K562 (cell line): ENCODE measurements around the gene CRKL. TPM values are rescaled to one million over a fixed set of nuclear protein-coding genes. Genes with fewer than 3 reads are reported as not detected.

Experiments
- AFF1 ChIP-seq, 2 experiments: fragments of 450-650 bp; IDR thresholded peaks; 2 replicates each; pipeline ENCODE4 v1.6.1; 2018; ENCODE audit warnings: mild to moderate bottlenecking in 2 of 2, low read depth in 1 of 2; ENCODE audit not compliant: partially characterized antibody in 2 of 2
- BHLHE40 ChIP-seq: IDR thresholded peaks from 2 replicates; pipeline ENCODE4 v1.6.1; 2011; ENCODE audit warnings: low read length, improper control_type of control experiment
- BRCA1 ChIP-seq, 2 experiments: fragments of 450-650 bp in 1 of 2; sonication (generic) in 1 of 2; formaldehyde crosslinking in 1 of 2; IDR thresholded peaks; 2 replicates each; pipeline versions ENCODE4 v1.5.0 to v1.6.1; 2017 to 2020; ENCODE audit warnings: mild to moderate bottlenecking in 1 of 2, missing genetic modification reagents in 1 of 2
- HSF4 ChIP-seq: fragments of 250-450 bp; sonication (Bioruptor Pico); IDR thresholded peaks from 2 replicates; pipeline ENCODE4 v2.1.2; 2022; ENCODE audit warnings: mild to moderate bottlenecking, moderate library complexity, borderline replicate concordance
- KLF13 ChIP-seq: fragments of 450-650 bp; IDR thresholded peaks from 2 replicates; pipeline ENCODE4 v1.6.1; 2016; ENCODE audit warnings: missing genetic modification characterization, low read depth, mild to moderate bottlenecking, missing compliant biosample characterization, moderate library complexity, borderline replicate concordance
- NFATC3 ChIP-seq: fragments of 450-650 bp; IDR thresholded peaks from 2 replicates; pipeline ENCODE4 v1.6.1; 2017; ENCODE audit warnings: mild to moderate bottlenecking
- ZMIZ1 ChIP-seq, 2 experiments: fragments of 150-350 bp in 1 of 2; IDR thresholded peaks; 2 replicates each; pipeline ENCODE4 v1.6.1; 2012 to 2016; ENCODE audit warnings: low read depth in 2 of 2, low read length in 2 of 2, mild to moderate bottlenecking in 1 of 2, moderate library complexity in 1 of 2
- ZNF174 ChIP-seq: fragments of 250-450 bp; sonication (Bioruptor Pico); IDR thresholded peaks from 2 replicates; pipeline ENCODE4 v1.4.0; 2020; ENCODE audit warnings: mild to moderate bottlenecking
- ZNF57 ChIP-seq: fragments of 450-650 bp; formaldehyde crosslinking; IDR thresholded peaks from 2 replicates; pipeline ENCODE4 v1.4.0; 2020; ENCODE audit warnings: mild to moderate bottlenecking, moderate library complexity
- polyA plus RNA-seq, 8 experiments: library from polyadenylated mRNA; depleted of rRNA in 4 of 8; stranded (reverse) in 5 of 8; unstranded in 3 of 8; fragments of >200 nt; fragmentation: Nextera tagmentation in 2 of 8; fragmentation: Illumina TruSeq in 1 of 8; extraction: Ambion mirVana in 2 of 8; extraction: Trizol in 1 of 8; gene quantifications; 2 replicates each; pipeline versions ENCODE4 v1.2.1 to v1.2.3, GENCODE V29; 2011 to 2014; ENCODE audit warnings: inconsistent platforms in 1 of 8, missing spikeins in 1 of 8
- total RNA-seq, 7 experiments: library from RNA; depleted of rRNA in 6 of 7; stranded (reverse); fragments of >200 nt in 6 of 7; fragmentation: Illumina TruSeq in 2 of 7; extraction: Trizol in 2 of 7; gene quantifications; 2 replicates each; pipeline versions ENCODE4 v1.2.1 to v1.2.3, GENCODE V29; 2011 to 2021; ENCODE audit warnings: low replicate concordance in 1 of 7
- TF ChIP-seq, protein P1 (sequence below): fragments of 450-650 bp; IDR thresholded peaks from 2 replicates; pipeline ENCODE4 v1.7.1; 2018; ENCODE audit warnings: mild to moderate bottlenecking, low read depth; ENCODE audit not compliant: partially characterized antibody
- TF ChIP-seq, protein P2 (sequence below): fragments of 250-450 bp; sonication (Bioruptor Pico); IDR thresholded peaks from 2 replicates; pipeline ENCODE4 v1.4.0; 2020; ENCODE audit warnings: mild to moderate bottlenecking, moderate library complexity, borderline replicate concordance

The CRKL gene
- total and polyA plus RNA-seq, 9 of the 15 experiments (the other 6 are each of a cell fraction or from before 2014, with no cell fraction given), result 100 to 263 (median 124) TPM

DNA sequence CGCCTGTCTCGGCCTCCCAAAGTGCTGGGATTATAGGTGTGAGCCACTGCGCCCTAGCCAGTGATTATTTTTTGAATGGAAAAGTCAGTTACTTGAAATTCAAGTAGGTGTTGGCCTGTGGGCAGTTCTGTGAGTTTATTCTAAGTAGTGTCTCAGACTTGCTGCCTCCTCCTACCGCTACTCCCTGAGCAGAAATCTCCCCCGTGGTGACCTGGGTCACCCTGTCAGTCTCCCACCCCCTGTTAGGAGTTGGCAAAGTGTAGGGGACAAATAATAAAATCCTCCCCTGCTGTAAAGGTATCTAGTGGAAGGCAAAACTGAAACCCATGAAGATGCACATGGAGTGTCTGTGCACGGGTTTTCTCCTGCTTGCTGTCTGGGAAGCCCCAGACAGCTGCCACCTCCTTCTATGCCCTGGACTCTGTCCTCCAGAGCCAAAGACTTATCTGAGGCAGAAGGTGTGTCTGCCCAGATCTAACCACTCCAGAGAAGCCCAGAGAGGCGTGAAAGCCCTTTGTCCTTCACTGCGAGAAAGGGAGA is 32.1 kb upstream of the CRKL start (continued):
- TF ChIP-seq, protein P1, sequence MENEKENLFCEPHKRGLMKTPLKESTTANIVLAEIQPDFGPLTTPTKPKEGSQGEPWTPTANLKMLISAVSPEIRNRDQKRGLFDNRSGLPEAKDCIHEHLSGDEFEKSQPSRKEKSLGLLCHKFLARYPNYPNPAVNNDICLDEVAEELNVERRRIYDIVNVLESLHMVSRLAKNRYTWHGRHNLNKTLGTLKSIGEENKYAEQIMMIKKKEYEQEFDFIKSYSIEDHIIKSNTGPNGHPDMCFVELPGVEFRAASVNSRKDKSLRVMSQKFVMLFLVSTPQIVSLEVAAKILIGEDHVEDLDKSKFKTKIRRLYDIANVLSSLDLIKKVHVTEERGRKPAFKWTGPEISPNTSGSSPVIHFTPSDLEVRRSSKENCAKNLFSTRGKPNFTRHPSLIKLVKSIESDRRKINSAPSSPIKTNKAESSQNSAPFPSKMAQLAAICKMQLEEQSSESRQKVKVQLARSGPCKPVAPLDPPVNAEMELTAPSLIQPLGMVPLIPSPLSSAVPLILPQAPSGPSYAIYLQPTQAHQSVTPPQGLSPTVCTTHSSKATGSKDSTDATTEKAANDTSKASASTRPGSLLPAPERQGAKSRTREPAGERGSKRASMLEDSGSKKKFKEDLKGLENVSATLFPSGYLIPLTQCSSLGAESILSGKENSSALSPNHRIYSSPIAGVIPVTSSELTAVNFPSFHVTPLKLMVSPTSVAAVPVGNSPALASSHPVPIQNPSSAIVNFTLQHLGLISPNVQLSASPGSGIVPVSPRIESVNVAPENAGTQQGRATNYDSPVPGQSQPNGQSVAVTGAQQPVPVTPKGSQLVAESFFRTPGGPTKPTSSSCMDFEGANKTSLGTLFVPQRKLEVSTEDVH, result no peak
- TF ChIP-seq ZMIZ1 (IDR thresholded peaks at IDR 0.05; ENCODE audit: low read depth in 2 of 2, low read length in 2 of 2) (no peak), ZNF57 (CRISPR knock-in tag) (no peak), BRCA1 (IDR thresholded peaks at IDR 0.05) (no peak), BRCA1 (CRISPR knock-in tag; IDR thresholded peaks at IDR 0.05) (no peak), BHLHE40 (no peak), KLF13 (tag) (no peak), NFATC3 (no peak), AFF1 (IDR thresholded peaks at IDR 0.05; ENCODE audit: low read depth in 1 of 2, partially characterized antibody in 2 of 2) (no peak), HSF4 (CRISPR knock-in tag) (no peak; the same call in 1 of the 2 replicates), ZNF174 (CRISPR knock-in tag) (no peak)
- TF ChIP-seq, protein P2, sequence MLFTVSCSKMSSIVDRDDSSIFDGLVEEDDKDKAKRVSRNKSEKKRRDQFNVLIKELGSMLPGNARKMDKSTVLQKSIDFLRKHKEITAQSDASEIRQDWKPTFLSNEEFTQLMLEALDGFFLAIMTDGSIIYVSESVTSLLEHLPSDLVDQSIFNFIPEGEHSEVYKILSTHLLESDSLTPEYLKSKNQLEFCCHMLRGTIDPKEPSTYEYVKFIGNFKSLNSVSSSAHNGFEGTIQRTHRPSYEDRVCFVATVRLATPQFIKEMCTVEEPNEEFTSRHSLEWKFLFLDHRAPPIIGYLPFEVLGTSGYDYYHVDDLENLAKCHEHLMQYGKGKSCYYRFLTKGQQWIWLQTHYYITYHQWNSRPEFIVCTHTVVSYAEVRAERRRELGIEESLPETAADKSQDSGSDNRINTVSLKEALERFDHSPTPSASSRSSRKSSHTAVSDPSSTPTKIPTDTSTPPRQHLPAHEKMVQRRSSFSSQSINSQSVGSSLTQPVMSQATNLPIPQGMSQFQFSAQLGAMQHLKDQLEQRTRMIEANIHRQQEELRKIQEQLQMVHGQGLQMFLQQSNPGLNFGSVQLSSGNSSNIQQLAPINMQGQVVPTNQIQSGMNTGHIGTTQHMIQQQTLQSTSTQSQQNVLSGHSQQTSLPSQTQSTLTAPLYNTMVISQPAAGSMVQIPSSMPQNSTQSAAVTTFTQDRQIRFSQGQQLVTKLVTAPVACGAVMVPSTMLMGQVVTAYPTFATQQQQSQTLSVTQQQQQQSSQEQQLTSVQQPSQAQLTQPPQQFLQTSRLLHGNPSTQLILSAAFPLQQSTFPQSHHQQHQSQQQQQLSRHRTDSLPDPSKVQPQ, result no peak
